Right lobe of liver (tissue), 4 donors: ENCODE results near the gene HOXA11.

Experiments used
- POLR2A ChIP-seq: fragments of 450-650 bp; IDR thresholded peaks from one replicate; pipeline ENCODE4 v1.6.1; 2017; ENCODE audit warnings: antibody characterized with exemption, mild to moderate bottlenecking
- TF ChIP-seq, protein P1 (sequence below), 4 donors: fragments of 200-600 bp in 3 of 4; fragments of 450-650 bp in 1 of 4; IDR thresholded peaks; one replicate each; pipeline versions ENCODE4 v1.5.1 to v1.8.0; 2016 to 2022; ENCODE audit warnings: antibody characterized with exemption in 4 of 4, mild to moderate bottlenecking in 2 of 4
- donor health status: DM: no; HTN: no; CAD: no.
- donor health status: DM: no; HTN: no; CAD: no.
- donor health status: DM: no; HTN: yes; CAD: no.

DNA sequence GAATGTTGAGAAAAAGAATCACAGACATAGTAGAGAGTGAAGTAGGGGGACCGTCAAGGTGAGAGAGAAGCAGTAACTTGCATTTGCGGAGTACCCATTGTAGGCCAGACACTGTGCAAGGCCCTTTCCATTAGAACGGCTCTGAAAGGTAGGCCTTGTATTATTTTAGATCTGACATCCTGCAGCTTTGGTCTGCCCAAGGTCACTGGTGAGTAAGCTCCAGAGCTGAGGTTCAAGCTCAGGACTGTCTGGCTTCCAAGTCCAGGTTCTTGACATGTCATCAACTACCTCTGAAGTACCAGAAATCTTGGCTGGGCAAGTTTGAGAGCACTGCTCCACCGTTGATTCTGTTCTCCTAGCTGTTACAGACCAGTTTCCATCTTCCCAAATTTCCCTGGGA, 44.4 kb upstream of the HOXA11 start:
- TF ChIP-seq, protein P1, sequence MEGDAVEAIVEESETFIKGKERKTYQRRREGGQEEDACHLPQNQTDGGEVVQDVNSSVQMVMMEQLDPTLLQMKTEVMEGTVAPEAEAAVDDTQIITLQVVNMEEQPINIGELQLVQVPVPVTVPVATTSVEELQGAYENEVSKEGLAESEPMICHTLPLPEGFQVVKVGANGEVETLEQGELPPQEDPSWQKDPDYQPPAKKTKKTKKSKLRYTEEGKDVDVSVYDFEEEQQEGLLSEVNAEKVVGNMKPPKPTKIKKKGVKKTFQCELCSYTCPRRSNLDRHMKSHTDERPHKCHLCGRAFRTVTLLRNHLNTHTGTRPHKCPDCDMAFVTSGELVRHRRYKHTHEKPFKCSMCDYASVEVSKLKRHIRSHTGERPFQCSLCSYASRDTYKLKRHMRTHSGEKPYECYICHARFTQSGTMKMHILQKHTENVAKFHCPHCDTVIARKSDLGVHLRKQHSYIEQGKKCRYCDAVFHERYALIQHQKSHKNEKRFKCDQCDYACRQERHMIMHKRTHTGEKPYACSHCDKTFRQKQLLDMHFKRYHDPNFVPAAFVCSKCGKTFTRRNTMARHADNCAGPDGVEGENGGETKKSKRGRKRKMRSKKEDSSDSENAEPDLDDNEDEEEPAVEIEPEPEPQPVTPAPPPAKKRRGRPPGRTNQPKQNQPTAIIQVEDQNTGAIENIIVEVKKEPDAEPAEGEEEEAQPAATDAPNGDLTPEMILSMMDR (IDR thresholded peaks at IDR 0.05), result no peak
- TF ChIP-seq POLR2A, result no peak
